C4-2B (cell line): ENCODE data around the gene IGF2BP3.

Experiments used
- H3K27ac ChIP-seq: fragments of 450-650 bp; 2 replicates; pipeline ENCODE4 v1.5.1; 2017
- CTCF ChIP-seq: fragments of 450-650 bp; conservative IDR thresholded peaks from 2 replicates; pipeline ENCODE4 v1.5.1; 2017; ENCODE audit warnings: mild to moderate bottlenecking
- ZFX ChIP-seq: fragments of 450-650 bp; IDR thresholded peaks from 2 replicates; pipeline ENCODE4 v1.6.1; 2017

The IGF2BP3 gene

GRCh38 chr7:23268167-23268566 lies 202.1 kb downstream of the IGF2BP3 start:
- TF ChIP-seq ZFX: no peak
- H3K27ac ChIP-seq: no peak overlapping the region

DNA sequence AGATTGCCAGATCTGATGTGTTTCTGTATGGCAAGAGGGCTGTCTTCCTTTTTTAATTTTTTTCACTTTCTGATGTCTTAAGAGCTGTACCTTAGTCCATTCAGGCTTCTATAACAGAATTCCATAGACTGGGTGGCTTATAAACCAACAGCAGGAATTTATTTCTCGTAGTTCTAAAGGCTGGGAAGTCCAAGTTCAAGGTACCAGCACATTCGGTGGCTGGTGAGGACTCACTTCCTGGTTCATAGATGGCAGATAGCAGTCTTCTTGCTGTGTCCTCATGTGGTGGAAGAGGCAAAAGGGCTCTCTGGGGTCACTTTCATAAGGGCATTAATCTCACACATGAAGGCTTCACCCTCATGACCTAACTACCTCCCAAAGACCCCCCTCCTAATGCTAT lies 202.9 kb downstream of the IGF2BP3 start:
- H3K27ac ChIP-seq: no peak overlapping the region
- no peak for TF ChIP-seq ZFX
- TF ChIP-seq CTCF: no peak

DNA sequence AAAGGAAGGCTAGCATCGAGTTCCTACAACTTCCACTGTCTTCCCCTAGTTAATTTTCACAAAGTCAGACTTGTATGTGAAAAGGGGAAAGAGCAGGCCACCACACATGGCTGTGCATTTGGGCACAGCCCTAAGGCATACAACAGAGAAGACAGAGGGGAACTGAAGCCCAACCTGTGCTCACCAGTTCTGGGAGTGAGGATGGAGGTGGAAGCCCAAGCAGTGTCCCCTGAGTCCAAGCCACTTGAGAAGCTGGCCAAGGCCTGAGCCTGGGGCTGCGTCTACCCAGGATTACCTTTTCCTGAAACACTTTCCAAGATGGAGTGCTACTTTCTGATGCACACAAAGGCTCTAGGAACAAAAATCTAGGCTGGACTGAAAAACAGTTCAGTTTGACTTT lies 203.4 kb downstream of the IGF2BP3 start:
- no peak for TF ChIP-seq ZFX
- no peak for TF ChIP-seq CTCF
- H3K27ac ChIP-seq: no peak overlapping the region

DNA sequence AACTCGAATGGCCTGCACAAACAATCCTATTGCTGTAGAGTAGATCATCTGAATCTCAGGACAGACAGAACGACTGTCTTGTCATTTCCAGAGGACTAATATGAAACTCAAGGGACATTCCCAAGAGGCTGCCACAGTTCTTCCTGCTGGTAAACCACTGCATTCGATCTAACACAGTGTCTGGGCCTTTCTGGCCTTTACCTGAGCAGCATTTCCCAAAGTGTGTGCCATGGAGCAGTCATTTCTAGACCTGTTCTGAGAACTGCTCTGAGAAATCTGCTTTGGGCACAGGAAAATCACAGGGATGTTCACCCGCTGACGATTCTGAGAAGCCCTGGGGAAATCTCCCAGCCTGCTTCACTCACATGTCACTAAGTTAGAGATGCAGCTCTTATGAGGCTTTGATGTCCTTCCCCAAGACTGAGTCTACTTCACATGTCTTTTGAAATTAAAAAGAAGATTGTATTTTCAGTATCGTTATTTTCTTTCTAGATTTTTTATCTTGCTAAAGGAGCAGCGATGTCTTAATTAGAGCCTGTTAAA lies 205.3 kb downstream of the IGF2BP3 start:
- no peak overlapping the region for H3K27ac ChIP-seq
- TF ChIP-seq CTCF: no peak

- no peak overlapping the region for H3K27ac ChIP-seq
- peak; percentile 97 for TF ChIP-seq CTCF
- TF ChIP-seq ZFX: no peak
These were observed 208.3 kb downstream of the IGF2BP3 start for GRCh38 chr7:23261843-23262452.

- TF ChIP-seq ZFX (no peak), CTCF (no peak)
- H3K27ac ChIP-seq: no peak overlapping the region
These were observed 209.9 kb downstream of the IGF2BP3 start for GRCh38 chr7:23260371-23260770.
